Vagina (tissue), 2 donors: ENCODE measurements around the gene UFM1.

Experiments
- CTCF ChIP-seq, 3 experiments: fragments of 450-650 bp in 2 of 3; fragments of 200-600 bp in 1 of 3; sonication (generic) in 1 of 3; IDR thresholded peaks; one replicate each; pipeline ENCODE4 v1.5.1; 2017 to 2019; ENCODE audit warnings: antibody characterized with exemption in 3 of 3, mild to moderate bottlenecking in 2 of 3, moderate library complexity in 2 of 3
- POLR2A ChIP-seq, 2 donors: fragments of 450-650 bp; IDR thresholded peaks; one replicate each; pipeline ENCODE4 v1.6.1; 2017; ENCODE audit warnings: antibody characterized with exemption in 2 of 2, mild to moderate bottlenecking in 2 of 2, moderate library complexity in 2 of 2
- POLR2AphosphoS5 ChIP-seq, 2 donors: sonication (generic); formaldehyde crosslinking; IDR thresholded peaks; one replicate each; pipeline ENCODE4 v1.9.0; 2017; ENCODE audit warnings: antibody characterized with exemption in 2 of 2, mild to moderate bottlenecking in 2 of 2, low read depth in 1 of 2; ENCODE audit not compliant: insufficient read depth in 1 of 2

GRCh38 chr13:38376546-38376945 is 26.9 kb downstream of the UFM1 start:
- TF ChIP-seq POLR2AphosphoS5 (IDR thresholded peaks at IDR 0.05; ENCODE audit: insufficient read depth in 1 of 2, low read depth in 1 of 2) (no peak), CTCF (IDR thresholded peaks at IDR 0.05) (no peak), POLR2A (IDR thresholded peaks at IDR 0.05) (no peak)
